GM19035 (cell line): ENCODE measurements around the gene BARHL1.

Source experiments
- ATAC-seq: cut with Tn5 transposase; IDR thresholded peaks from one replicate; pipeline ENCODE4 v1.9.1; 2021; ENCODE audit not compliant: unreplicated experiment

The BARHL1 gene

DNA sequence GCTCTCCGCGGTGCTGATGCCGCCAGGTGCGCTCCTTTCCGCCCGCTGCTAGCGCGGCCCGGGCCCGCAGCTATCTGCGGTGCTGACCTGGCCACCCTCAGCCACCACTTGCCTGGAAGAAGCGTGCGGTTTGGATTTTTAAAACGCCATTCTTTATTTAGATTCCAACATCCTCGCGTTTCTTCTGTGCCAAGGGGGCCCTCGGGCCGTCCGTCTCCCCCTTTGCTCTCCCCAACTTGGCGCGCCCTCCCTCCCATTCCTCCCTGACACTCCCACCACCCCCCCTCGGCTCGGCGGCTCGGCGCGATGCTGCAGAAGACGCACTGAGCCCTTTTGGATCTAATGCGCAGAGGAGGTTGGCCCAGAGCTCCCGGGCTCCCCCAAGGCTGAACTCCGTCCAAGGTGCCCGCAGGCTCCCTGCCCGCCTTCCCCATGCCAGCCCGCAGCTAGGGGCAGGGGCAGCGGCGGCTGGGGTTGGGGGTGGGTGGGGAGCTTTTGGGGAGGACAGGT lies at the start of gene BARHL1:
Gene BARHL1 (plus strand): TSS at position 331 of the 510 bp plus-strand sequence. CDS start 192 bp downstream, outside the sequence.
- no peak for ATAC-seq

DNA sequence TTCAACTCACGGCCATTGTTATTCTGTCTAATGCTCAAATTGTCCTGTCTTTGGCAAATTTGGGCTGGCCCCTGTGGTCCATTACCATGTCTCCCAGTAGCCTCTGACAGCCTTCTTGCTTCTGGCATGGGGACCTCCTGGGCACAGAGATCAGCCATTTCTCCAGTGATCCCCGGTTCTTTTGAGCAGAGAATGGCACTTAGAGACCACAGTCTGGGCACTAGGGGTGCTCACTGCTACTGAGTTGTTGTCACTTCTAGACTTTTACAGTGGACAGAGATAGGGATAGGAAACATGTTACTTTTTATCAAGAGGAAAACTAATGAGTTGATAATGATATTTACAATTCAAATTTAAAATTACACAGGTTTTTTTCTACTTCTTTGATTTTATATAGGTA lies 47.6 kb upstream of the BARHL1 start:
- no peak for ATAC-seq

GRCh38 chr9:132536124-132536523 lies 46.3 kb upstream of the BARHL1 start:
- ATAC-seq: no peak

GRCh38 chr9:132537352-132537751 lies 45.1 kb upstream of the BARHL1 start:
- no peak for ATAC-seq

DNA sequence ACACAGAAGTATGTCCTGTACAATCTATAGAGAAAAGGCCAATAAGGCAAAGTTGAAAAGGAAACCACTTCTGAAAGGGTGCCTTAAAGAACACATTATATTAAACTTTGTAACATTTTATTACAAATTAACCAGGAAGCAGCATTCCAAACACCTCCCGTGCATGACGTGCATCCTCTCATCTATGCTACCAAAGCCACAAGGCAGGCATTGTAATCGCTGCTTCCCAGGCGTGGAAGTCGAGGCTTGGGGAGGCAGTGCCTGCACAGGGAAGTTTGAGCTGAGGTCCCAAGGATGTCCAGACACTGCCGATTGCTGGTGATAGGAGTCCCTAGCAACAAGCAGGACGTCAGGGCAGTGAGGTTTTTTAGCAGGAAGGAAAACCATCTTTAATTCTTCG lies 44.3 kb upstream of the BARHL1 start:
- no peak for ATAC-seq

DNA sequence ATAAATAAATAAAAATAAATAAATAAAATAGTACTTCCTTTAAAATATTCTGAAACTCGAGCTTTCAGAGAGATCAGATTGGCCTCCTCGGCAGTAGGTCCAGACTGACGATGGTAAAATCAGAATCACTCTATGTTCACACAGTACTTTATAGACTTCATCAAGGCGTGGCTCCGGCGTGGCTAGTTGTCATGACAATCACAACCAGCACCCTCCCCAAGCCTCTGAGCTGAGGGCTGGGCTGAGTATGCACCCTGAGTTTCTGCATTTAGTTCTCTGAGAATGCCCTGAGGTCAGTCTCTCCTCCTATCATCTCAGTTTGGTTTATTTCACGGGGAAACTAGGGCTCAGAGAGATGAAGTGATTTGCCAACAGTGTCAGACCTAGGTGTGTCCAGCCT lies 43.3 kb upstream of the BARHL1 start:
- ATAC-seq: no peak

DNA sequence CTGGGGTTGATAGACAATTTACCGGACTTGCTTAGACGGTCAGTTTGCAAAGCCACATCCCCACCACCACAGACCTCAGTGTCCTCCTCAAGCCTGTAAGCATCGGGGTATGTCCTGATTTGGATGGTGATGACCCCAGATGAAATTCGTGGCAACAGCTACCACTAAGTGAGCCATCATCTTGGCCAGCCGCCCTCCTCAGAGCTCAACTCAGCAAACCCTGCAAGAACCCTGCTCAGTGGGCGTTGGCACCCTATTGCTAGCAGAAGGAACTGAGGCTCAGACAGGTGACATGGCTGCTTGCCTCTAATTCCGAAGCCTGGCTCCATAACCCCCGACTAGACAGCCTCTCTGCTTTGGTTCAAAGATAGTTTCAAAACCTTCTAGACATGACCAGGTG lies 41.4 kb upstream of the BARHL1 start:
- ATAC-seq: no peak

DNA sequence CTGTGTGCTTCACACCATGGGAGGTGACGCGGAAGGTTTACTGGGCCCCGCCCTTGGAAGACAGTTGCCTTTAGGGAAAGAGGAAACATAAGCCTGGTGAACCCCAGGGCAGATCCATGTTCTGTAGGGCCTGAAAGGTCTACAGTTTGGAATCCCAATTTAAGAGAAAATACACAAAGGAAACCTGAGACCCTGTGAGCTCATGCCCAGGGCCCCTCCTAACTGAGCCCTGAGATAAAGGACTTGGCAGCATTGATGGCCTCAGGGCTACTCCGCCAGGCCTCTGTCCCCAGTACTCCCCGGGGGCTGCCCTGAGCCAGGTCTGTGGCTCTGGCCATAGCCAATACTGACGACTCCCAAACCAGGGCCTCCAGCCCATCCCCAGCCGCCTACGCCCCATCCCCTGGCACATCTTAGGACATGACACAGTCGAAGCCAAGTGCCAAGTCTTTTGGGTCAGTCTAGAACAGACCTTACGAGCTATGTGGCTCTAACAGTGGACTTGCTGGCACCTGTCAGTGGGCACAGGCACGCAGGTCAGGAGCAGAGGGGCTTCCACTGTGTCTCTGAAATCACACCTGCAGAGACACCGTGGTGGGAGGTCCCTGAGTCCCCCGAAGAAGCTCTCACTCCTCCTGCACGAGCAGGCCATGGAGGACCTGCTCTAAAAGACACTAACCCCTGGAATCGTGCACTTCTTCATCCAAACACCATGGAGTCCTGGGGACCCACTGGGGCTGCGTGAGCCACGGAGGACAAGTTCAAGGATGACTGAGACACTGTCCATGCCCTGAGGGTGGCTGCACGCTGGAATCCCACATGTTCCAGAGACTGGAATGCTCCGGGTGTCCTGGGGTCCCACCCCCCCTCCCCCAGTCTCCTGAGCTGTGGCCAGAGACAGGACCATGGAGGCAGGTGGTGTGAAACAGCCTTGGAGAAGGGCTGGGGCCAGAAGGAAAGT lies 40.3 kb upstream of the BARHL1 start:
- no peak for ATAC-seq

DNA sequence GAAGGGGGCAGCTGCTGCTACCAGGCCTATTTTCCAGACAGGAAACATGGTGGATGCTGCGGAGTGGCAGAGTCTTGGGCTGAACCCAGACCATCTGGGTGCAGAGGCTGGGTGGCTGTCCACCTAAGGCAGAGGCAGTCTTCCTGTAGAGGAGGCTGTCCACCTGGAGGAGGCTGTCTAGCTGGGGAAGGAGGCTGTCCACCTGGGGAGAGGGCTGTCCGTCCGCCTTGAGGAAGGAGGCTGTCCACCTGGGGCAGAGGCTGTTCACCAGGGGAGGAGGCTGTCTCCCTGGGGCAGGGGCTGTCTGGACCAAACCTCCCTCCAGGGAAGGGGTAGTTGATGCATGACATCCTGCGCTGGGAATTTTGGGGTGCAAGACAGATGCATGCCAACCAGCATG lies 39.2 kb upstream of the BARHL1 start:
- ATAC-seq: no peak

GRCh38 chr9:132543960-132544359 lies 38.4 kb upstream of the BARHL1 start:
- ATAC-seq: no peak

DNA sequence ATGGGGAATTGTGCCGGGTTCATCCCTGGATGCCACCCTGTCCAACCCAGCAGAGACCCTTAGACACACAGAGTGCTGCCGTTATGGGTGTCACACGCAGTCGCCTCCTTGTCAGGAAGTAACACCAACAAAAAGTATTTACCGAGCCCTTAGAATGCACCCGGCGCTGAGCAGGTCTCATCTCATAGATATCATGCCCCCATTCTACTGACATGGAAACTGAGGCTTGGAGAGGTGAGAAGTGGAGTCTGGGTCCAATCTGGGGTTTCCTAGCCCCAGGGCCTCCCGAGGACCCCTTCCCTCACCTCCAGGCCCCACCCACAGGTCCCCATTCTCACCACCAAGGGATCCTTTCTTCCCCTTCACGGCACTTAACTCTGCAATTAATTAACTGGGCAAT lies 36.8 kb upstream of the BARHL1 start:
- no peak for ATAC-seq

DNA sequence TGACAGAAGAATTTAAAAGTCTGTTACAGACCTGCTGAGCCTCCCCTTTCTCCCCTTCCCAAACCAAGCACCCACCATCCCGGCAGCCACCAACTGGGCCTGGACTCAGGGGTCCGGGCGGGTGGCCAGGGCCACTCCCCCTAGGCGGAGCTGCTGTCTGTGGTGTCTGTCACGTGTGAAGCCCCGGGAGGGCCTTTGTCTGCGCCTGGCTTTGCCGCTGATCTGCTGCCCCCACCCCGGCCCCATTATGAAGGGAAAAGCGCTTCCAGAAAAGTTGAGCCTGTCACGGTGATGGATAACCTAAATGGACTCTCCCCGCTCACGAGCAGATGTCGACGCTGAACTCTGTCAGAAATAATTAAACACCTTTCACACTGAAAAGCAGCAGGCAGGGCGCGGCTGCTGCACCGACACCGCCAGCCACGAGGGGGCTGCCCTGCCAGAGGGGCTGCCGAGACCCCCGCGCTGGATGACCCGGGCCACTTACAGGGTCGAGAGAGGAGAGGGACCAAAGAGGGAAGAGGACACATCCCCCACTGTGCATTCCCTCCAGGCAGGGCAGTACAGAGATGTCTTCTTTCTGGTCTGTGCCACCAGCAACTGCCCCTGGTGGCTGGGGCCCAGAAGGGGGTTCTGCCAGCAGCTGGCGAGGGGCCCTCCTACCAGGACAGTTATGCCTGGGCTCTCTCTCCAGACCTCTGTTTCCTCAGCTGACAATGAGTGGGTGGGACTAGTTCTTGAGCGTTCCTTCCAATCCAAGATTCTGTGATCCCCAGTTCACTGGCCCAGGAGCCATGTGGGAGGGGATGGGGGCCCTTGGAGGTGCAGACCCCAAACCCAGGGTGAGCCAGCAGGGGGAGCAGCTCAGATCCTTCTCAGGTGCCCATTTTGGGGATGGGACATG lies 36.0 kb upstream of the BARHL1 start:
- ATAC-seq: no peak

DNA sequence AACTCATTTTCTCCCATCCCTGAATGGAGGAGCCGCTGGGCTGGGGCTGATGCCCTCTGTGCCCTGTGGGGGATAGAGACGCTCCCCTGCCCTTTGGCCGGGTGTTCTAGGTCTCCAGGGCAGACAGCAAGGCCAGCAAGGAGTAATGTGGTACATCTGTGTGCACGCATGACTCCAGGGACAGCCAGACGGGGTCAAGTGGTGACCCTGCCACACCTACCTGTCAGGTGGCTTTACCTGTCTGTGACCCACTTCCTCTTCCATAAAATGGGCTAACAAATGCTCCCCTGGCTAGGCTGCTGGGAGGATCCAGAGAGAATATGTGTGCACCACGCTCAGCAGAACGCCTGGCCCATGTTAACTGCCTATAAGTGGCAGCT lies 35.4 kb upstream of the BARHL1 start:
- no peak for ATAC-seq

- ATAC-seq: no peak
Observed at GRCh38 chr9:132547436-132547835, 35.0 kb upstream of the BARHL1 start.

DNA sequence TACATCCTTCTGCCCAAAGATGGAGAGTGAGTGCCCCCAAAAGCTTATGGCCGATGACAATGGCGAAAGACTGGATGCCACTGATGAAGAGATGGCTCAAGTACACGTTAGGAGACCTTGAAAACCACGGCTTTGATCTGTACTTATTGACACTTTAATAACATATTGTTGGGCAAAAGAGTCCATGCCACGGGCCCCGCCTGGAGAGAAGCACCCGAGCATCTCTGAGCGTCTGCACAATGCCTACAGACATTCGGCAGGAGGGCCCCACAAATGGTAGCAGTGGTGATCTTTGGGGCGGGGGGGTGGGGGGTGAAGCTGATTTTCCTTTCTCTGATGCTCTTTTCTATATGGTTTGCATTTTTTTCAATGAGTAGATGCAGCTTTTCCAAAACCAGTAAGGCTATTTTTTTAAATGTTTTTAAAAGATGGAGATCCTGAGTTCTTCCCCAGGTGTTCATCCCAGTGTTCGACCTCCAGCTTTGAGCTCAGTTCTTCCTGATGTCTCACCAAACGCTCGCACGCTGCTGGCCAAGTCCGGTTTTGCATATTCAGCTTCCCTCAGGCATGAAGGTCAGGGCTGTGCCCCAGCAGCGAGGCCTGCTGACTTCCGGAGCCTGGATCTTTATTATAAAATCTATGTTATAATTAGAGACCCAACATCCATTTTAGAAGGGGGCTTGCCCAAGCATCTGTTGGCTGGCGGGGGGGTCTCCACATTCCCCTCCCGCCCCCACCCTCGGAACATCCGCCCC lies 34.3 kb upstream of the BARHL1 start:
- ATAC-seq: no peak

DNA sequence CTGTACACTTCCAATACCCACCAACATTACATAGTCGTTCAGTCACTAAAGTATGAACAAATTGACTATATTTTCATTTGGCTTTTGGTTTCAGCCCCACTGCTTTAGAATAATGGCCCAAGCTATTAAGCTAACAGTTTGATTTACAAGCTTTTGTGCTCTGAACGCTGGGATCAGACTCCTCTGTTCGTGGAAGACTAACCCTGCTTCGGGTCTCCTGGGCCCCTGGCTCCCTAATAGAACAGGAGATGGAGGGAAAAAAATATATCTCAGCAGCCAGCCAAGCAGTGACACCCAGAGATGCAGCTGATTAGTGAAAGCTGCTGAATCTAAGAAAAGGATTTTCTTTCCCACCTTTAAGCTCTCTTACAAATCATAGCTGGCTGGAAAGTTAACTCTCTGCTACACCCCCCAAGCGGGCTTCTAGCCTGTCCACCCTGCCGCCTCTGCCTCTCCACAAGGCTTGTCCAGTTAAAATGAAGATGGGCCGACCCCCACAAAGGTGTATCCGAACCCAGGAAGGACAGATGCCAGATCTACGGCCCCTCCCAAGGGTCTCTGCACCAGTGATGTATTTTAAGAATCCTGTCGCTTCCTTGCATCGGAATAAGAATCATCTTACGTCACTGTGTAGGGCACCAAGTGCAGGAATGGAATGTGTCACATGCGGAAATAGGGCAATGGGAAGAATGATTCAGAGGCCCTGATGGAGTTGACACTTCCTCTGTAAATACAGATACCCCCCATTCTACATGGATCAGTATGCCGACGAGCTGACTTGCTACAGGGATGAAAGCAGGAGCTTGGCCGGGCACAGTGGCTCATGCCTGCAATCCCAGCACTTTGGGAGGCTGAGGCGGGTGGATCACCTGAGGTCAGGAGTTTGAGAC lies 33.4 kb upstream of the BARHL1 start:
- no peak for ATAC-seq

DNA sequence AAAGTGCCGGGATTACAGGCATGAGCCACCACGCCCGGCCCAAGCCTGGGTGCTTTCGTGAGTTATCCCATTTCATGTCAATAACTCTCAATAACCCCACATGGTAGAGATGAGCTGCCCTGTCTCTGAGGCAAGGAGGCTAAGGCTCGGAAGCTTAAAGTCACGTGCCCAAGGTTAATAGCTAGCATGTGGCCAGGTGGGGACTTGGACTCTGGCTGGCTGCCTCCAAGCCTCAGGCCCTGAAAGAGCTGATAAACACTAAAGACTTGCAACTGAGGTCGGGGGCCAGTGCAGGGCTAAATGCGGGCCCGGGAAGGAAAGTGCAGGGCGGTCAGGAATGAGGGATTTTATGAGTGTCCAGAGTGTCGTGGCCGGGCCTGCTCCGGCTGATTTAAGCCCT lies 30.9 kb upstream of the BARHL1 start:
- ATAC-seq: no peak

DNA sequence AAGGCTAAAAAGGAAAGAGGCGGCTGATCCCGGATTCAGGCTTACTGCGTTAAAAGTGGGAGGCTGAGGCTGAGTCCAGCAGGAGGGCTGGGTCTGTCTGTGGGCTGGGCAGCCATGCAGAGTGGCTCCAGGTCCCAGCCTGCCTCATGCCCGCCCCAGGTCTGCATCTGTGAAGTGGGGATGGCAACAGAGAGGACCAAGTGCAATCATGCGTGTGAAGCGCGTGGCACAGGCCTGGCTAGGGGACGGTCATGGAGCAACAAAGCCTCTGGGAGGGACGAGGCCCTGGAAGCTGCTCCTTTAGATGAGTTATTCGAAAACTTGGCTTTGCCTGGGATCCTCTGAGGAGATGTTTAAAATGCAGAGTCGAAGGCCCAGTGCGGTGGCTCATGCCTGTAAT lies 30.4 kb upstream of the BARHL1 start:
- no peak for ATAC-seq

- ATAC-seq: no peak
Observed at GRCh38 chr9:132554755-132555154, 27.7 kb upstream of the BARHL1 start.

- ATAC-seq: no peak
Observed at GRCh38 chr9:132555528-132555927, 26.9 kb upstream of the BARHL1 start.
